AG10803 (cell line): ENCODE measurements around the gene MPZL2.

ENCODE experiments used
- DNase-seq: peaks from one replicate; pipeline ENCODE4 v3.0.0; 2010; ENCODE audit warnings: low read depth
- H3K4me3 ChIP-seq: 2 replicates; pipeline ENCODE4 v1.5.1; 2011; ENCODE audit warnings: mild to moderate bottlenecking, low read length, control low read depth
- TF ChIP-seq, protein P1 (sequence below): conservative IDR thresholded peaks from 2 replicates; pipeline ENCODE4 v1.5.1; 2011; ENCODE audit warnings: mild to moderate bottlenecking, low read length, control low read depth, inconsistent platforms

Gene MPZL2

DNA sequence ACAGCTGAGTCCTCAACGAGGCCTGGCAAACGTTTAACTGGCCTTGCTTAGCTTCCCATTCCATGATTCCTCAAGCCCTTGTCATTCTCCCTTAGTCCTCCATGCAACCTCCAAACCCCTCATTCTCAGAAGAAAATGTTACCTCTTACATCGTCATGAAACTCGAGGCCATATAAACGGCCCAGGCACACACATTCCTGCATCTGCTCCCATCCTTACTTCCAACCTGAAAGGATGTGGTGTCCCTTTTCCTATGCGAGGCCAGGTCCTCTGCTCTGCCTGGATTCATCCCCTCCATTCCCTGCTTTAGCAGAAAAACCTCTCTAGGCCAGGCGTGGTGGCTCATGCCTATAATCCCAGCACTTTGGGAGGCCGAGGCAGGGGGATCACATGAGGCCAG, 20.9 kb downstream of the MPZL2 start:
- no peak overlapping the region for H3K4me3 ChIP-seq
- TF ChIP-seq, protein P1, sequence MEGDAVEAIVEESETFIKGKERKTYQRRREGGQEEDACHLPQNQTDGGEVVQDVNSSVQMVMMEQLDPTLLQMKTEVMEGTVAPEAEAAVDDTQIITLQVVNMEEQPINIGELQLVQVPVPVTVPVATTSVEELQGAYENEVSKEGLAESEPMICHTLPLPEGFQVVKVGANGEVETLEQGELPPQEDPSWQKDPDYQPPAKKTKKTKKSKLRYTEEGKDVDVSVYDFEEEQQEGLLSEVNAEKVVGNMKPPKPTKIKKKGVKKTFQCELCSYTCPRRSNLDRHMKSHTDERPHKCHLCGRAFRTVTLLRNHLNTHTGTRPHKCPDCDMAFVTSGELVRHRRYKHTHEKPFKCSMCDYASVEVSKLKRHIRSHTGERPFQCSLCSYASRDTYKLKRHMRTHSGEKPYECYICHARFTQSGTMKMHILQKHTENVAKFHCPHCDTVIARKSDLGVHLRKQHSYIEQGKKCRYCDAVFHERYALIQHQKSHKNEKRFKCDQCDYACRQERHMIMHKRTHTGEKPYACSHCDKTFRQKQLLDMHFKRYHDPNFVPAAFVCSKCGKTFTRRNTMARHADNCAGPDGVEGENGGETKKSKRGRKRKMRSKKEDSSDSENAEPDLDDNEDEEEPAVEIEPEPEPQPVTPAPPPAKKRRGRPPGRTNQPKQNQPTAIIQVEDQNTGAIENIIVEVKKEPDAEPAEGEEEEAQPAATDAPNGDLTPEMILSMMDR, result no peak
- no peak for DNase-seq

DNA sequence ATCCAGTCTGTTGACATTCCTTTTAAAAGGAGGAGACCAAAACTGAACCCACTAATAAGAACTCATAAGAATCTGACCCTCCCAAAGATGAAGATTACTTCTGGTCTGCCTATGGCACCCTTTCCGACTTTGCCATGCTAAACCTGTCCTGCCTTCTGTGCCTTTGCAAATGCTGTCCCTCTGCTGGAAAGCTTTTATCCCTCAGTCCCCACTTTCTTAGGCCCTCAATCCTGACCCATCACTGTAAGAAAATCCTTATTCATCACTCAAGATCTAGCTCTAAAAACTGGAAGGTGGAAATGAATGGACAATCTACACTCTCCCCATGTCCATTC, 22.4 kb downstream of the MPZL2 start:
- TF ChIP-seq, protein P1, result no peak
- H3K4me3 ChIP-seq, result no peak overlapping the region
- DNase-seq, result no peak

DNA sequence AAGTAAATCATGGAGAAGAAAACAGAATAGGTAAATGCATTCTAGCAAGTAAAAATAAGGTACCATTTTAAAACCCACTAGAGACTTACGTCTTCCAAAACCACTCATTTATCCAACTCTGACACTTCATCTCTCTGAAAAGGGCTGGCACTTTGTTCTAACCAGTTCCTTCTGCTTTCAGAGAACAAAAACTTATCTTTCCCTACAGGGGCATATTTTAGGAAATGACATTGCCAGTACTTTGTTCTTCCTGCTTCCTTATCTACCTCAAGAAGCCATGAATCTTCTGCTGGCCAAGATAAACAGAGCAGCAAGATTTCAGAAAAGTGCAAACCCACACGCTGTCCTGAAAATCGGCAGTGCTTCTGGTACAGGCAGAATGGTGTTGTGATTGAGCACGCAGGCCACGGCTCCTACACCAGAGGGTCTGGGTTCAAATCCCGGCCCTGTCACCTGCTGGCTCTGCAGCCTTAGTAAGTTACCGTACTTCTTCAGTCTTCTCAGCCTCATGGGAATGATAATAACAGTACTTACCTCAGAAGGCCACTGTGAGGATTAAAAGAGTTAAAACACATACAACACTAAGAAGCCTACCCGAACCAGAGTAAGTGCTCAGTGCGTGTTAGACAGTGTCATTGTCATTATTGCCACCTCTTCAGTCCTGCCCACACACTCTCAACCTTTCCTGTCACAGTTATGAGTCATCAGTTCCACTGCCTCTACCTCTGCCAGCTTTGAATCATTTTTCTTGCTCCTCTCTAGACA, 22.9 kb downstream of the MPZL2 start:
- no peak overlapping the region for H3K4me3 ChIP-seq
- TF ChIP-seq, protein P1, result no peak
- DNase-seq, result no peak

DNA sequence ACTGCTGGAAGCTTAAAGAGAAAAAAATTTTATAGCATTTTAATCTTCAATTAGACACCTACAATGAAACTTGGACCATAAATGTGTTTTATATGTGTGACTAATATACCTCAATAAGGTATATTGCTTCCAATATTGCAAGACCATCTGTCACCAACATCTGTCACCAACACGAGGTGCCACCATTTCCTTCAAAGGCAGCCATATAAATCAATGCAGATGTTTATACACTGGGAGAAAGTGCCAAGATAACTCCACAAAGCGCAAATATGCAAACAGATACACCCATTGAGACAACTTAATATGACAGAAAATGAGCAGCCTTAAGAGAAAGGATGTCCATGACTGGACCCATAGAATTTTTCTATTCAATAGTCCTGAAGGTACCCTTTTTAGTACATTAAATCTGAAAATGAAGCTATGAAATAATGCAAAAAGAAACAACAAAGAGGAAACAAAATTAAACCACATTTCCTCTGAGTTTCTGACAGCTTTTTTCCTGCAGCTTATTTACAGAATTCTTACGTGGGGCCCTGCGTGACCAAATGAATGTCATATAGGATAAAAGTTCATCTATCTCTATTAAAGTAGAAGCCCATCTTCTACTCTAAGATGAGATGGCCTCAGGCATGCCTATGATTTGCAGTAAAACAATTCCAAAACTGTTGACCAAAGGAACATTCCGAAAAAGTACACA, 24.4 kb downstream of the MPZL2 start:
- H3K4me3 ChIP-seq, result no peak overlapping the region
- TF ChIP-seq, protein P1, result no peak
- no peak for DNase-seq

DNA sequence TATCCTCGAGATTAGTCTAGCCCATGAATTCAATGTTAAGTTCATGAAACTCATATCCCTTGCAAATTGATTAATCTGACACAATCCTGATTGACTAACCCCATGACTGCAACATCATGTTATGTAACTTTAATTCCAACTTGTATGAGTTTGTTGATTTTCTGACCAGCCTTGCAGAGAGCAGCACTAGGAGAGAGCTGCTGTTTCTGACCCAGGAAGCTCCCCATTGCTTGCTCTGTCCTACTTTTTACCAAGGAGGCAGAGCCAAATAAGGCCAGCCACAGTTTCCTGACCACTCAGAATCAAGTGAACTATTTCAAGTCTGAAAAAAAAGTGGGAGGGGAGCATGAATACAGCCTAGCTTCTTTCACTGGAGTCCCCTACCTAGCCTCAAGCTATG, 25.2 kb downstream of the MPZL2 start:
- DNase-seq, result no peak
- TF ChIP-seq, protein P1, result no peak
- no peak overlapping the region for H3K4me3 ChIP-seq

DNA sequence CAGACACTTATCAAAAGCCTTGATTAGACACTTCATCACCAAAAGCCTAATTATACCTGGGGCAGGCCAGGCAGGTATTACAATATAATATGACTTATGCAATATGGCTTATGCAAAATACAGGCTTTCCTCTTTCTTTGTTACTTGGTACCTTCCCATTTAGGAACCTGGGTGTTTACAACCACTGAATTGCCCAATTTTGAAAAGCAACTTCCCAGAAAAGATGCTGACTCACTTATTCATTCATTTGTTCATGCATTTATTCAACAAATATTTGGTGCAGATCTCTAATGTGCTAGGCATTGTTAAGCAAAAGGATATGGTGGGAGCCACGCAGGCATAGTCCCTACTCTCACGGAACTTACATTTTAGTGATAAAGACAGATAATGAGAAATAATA, 25.7 kb downstream of the MPZL2 start:
- TF ChIP-seq, protein P1, result no peak
- no peak for DNase-seq

DNA sequence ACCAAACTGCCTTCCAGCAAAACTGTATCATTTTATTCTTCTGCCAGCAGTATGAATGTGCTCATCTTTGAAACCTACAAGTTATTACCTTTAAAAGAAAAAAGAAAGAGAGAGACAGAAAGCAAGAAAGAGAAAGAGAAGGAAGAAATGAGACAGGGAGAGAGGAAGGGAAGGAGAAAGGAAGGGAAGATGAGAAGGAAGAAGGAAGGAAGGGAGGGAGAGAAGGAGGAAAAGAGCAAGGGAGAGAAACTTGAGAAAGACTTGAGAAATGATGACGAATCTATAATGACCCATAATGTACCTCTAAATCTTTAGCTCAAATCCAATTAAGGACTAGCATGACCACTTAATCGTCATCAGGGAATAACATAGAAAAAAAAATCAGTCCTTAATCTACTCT, 27.9 kb downstream of the MPZL2 start:
- no peak overlapping the region for H3K4me3 ChIP-seq
- TF ChIP-seq, protein P1, result no peak
- no peak for DNase-seq

More for the DNA sequence above, 25.7 kb downstream of the MPZL2 start:
- H3K4me3 ChIP-seq, result no peak overlapping the region
